ENCODE measurements around the gene VAT1L.

DNA sequence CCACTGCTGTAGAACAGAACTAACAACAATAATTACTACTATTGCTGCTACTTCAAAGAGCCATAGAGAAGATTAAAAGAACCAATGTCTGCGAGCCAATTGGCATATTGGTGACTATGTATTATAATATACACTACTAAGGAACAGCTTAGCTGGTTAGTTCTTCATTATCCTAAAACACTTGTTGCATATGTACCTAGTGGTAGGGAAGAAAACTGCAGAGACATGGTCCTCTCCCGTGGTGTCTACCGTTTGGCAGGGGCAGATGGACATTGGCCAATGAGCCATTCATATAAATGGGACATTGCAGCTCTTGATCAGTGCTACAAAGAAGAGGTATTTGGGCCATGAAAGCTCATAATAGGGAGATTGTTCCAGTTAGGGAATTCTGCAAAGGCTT, 187.6 kb downstream of the VAT1L start:
- TF ChIP-seq, protein P1, sequence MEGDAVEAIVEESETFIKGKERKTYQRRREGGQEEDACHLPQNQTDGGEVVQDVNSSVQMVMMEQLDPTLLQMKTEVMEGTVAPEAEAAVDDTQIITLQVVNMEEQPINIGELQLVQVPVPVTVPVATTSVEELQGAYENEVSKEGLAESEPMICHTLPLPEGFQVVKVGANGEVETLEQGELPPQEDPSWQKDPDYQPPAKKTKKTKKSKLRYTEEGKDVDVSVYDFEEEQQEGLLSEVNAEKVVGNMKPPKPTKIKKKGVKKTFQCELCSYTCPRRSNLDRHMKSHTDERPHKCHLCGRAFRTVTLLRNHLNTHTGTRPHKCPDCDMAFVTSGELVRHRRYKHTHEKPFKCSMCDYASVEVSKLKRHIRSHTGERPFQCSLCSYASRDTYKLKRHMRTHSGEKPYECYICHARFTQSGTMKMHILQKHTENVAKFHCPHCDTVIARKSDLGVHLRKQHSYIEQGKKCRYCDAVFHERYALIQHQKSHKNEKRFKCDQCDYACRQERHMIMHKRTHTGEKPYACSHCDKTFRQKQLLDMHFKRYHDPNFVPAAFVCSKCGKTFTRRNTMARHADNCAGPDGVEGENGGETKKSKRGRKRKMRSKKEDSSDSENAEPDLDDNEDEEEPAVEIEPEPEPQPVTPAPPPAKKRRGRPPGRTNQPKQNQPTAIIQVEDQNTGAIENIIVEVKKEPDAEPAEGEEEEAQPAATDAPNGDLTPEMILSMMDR (IDR thresholded peaks at IDR 0.05): no peak
- no peak for TF ChIP-seq POLR2A (IDR thresholded peaks at IDR 0.05)

Data from right lobe of liver (tissue), 4 donors.